ENCODE measurements around the gene STK16. TPM values are rescaled to one million over a fixed set of nuclear protein-coding genes. Genes with fewer than 3 reads are reported as not detected.

The STK16 gene
- total and polyA plus RNA-seq, 2 of the 13 experiments (the other 11 are each of a cell fraction or from before 2014, with no cell fraction given): 28.0 to 50.9 TPM

DNA sequence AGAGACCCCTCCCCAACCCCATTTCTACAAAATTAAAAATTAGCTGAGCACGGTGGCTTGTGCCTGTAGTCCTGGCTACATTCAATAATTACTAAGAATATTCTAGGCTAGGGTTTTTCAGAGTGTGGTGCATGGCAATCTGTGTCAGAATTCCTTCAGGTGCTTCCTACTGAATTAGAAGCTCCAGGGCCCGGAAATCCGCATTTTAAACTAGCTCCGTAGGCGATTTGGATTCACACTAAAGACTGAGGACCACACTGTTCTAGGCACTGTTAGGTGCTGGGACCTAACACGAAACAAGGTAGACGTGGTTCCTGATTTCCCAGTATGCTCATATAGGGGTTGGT lies 39.3 kb upstream of the STK16 start (continued):
- TF ChIP-seq, protein P1, sequence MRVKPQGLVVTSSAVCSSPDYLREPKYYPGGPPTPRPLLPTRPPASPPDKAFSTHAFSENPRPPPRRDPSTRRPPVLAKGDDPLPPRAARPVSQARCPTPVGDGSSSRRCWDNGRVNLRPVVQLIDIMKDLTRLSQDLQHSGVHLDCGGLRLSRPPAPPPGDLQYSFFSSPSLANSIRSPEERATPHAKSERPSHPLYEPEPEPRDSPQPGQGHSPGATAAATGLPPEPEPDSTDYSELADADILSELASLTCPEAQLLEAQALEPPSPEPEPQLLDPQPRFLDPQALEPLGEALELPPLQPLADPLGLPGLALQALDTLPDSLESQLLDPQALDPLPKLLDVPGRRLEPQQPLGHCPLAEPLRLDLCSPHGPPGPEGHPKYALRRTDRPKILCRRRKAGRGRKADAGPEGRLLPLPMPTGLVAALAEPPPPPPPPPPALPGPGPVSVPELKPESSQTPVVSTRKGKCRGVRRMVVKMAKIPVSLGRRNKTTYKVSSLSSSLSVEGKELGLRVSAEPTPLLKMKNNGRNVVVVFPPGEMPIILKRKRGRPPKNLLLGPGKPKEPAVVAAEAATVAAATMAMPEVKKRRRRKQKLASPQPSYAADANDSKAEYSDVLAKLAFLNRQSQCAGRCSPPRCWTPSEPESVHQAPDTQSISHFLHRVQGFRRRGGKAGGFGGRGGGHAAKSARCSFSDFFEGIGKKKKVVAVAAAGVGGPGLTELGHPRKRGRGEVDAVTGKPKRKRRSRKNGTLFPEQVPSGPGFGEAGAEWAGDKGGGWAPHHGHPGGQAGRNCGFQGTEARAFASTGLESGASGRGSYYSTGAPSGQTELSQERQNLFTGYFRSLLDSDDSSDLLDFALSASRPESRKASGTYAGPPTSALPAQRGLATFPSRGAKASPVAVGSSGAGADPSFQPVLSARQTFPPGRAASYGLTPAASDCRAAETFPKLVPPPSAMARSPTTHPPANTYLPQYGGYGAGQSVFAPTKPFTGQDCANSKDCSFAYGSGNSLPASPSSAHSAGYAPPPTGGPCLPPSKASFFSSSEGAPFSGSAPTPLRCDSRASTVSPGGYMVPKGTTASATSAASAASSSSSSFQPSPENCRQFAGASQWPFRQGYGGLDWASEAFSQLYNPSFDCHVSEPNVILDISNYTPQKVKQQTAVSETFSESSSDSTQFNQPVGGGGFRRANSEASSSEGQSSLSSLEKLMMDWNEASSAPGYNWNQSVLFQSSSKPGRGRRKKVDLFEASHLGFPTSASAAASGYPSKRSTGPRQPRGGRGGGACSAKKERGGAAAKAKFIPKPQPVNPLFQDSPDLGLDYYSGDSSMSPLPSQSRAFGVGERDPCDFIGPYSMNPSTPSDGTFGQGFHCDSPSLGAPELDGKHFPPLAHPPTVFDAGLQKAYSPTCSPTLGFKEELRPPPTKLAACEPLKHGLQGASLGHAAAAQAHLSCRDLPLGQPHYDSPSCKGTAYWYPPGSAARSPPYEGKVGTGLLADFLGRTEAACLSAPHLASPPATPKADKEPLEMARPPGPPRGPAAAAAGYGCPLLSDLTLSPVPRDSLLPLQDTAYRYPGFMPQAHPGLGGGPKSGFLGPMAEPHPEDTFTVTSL (CRISPR knock-in tag; IDR thresholded peaks at IDR 0.05; ENCODE audit: borderline replicate concordance): 0 out of 2 replicates have a peak, but pooled peaks have one; percentile 9
- TF ChIP-seq, protein P2, sequence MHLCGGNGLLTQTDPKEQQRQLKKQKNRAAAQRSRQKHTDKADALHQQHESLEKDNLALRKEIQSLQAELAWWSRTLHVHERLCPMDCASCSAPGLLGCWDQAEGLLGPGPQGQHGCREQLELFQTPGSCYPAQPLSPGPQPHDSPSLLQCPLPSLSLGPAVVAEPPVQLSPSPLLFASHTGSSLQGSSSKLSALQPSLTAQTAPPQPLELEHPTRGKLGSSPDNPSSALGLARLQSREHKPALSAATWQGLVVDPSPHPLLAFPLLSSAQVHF (CRISPR knock-in tag; IDR thresholded peaks at IDR 0.05): no peak
- TF ChIP-seq EEA1 (CRISPR knock-in tag; IDR thresholded peaks at IDR 0.05; ENCODE audit: borderline replicate concordance) (no peak), THYN1 (CRISPR knock-in tag; IDR thresholded peaks at IDR 0.05; ENCODE audit: borderline replicate concordance, low read depth) (no peak), SMAD3 (CRISPR knock-in tag; IDR thresholded peaks at IDR 0.05) (no peak), JUN (CRISPR knock-in tag; IDR thresholded peaks at IDR 0.05) (no peak), ZNF335 (CRISPR knock-in tag; IDR thresholded peaks at IDR 0.05) (no peak), SPEN (CRISPR knock-in tag; IDR thresholded peaks at IDR 0.05; ENCODE audit: low read depth) (no peak), ZNF850 (CRISPR knock-in tag; conservative IDR thresholded peaks at IDR 0.05) (no peak)
- TF ChIP-seq, protein P3, sequence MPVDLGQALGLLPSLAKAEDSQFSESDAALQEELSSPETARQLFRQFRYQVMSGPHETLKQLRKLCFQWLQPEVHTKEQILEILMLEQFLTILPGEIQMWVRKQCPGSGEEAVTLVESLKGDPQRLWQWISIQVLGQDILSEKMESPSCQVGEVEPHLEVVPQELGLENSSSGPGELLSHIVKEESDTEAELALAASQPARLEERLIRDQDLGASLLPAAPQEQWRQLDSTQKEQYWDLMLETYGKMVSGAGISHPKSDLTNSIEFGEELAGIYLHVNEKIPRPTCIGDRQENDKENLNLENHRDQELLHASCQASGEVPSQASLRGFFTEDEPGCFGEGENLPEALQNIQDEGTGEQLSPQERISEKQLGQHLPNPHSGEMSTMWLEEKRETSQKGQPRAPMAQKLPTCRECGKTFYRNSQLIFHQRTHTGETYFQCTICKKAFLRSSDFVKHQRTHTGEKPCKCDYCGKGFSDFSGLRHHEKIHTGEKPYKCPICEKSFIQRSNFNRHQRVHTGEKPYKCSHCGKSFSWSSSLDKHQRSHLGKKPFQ (CRISPR knock-in tag; IDR thresholded peaks at IDR 0.05; ENCODE audit: insufficient replicate concordance): peak; percentile 16
- TF ChIP-seq, protein P4, sequence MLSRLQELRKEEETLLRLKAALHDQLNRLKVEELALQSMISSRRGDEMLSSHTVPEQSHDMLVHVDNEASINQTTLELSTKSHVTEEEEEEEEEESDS (CRISPR knock-in tag; IDR thresholded peaks at IDR 0.05; ENCODE audit: borderline replicate concordance): no peak
- TF ChIP-seq, protein P5, sequence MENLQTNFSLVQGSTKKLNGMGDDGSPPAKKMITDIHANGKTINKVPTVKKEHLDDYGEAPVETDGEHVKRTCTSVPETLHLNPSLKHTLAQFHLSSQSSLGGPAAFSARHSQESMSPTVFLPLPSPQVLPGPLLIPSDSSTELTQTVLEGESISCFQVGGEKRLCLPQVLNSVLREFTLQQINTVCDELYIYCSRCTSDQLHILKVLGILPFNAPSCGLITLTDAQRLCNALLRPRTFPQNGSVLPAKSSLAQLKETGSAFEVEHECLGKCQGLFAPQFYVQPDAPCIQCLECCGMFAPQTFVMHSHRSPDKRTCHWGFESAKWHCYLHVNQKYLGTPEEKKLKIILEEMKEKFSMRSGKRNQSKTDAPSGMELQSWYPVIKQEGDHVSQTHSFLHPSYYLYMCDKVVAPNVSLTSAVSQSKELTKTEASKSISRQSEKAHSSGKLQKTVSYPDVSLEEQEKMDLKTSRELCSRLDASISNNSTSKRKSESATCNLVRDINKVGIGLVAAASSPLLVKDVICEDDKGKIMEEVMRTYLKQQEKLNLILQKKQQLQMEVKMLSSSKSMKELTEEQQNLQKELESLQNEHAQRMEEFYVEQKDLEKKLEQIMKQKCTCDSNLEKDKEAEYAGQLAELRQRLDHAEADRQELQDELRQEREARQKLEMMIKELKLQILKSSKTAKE (CRISPR knock-in tag; IDR thresholded peaks at IDR 0.05; ENCODE audit: borderline replicate concordance): no peak
- TF ChIP-seq, protein P6, sequence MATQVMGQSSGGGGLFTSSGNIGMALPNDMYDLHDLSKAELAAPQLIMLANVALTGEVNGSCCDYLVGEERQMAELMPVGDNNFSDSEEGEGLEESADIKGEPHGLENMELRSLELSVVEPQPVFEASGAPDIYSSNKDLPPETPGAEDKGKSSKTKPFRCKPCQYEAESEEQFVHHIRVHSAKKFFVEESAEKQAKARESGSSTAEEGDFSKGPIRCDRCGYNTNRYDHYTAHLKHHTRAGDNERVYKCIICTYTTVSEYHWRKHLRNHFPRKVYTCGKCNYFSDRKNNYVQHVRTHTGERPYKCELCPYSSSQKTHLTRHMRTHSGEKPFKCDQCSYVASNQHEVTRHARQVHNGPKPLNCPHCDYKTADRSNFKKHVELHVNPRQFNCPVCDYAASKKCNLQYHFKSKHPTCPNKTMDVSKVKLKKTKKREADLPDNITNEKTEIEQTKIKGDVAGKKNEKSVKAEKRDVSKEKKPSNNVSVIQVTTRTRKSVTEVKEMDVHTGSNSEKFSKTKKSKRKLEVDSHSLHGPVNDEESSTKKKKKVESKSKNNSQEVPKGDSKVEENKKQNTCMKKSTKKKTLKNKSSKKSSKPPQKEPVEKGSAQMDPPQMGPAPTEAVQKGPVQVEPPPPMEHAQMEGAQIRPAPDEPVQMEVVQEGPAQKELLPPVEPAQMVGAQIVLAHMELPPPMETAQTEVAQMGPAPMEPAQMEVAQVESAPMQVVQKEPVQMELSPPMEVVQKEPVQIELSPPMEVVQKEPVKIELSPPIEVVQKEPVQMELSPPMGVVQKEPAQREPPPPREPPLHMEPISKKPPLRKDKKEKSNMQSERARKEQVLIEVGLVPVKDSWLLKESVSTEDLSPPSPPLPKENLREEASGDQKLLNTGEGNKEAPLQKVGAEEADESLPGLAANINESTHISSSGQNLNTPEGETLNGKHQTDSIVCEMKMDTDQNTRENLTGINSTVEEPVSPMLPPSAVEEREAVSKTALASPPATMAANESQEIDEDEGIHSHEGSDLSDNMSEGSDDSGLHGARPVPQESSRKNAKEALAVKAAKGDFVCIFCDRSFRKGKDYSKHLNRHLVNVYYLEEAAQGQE (IDR thresholded peaks at IDR 0.05; ENCODE audit: borderline replicate concordance in 1 of 2, low read depth in 1 of 2, low read length in 2 of 2): no peak
